H1 (cell line): ENCODE measurements around the gene ADARB2. TPM values are rescaled to one million over a fixed set of nuclear protein-coding genes. Genes with fewer than 3 reads are reported as not detected.

Source experiments
- ASH2L ChIP-seq: fragments of 200-600, 300-600 bp; sonication (generic); IDR thresholded peaks from one replicate; pipeline ENCODE4 v1.7.1; 2017; ENCODE audit warnings: low read length
- JUN ChIP-seq: IDR thresholded peaks from 2 replicates; pipeline ENCODE4 v1.6.1; 2011; ENCODE audit warnings: low read depth, mild to moderate bottlenecking, improper control_type of control experiment, low read length
- JUND ChIP-seq: IDR thresholded peaks from 2 replicates; pipeline ENCODE4 v1.6.1; 2011; ENCODE audit warnings: mild to moderate bottlenecking, improper control_type of control experiment, low read length
- SP2 ChIP-seq: IDR thresholded peaks from 2 replicates; pipeline ENCODE4 v1.6.1; 2012; ENCODE audit warnings: mild to moderate bottlenecking, low read length, inconsistent platforms
- TBP ChIP-seq: IDR thresholded peaks from 2 replicates; pipeline ENCODE4 v1.6.1; 2011; ENCODE audit warnings: low read depth, low read length, improper control_type of control experiment
- polyA plus RNA-seq, 7 experiments: library from polyadenylated mRNA; depleted of rRNA in 3 of 7; stranded (reverse) in 5 of 7; unstranded in 2 of 7; fragments of >200 nt in 5 of 7; fragments of 200-250 nt in 2 of 7; gene quantifications; 1 replicate in 5 of 7; 2 replicates in 1 of 7; 4 replicates in 1 of 7; pipeline versions ENCODE4 v1.2.1 to v1.2.3, GENCODE V29; 2011 to 2013; ENCODE audit warnings: missing spikeins in 2 of 7, mixed read lengths in 2 of 7
- total RNA-seq: library from RNA; stranded (reverse); fragmentation: NEBNext Ultra II Directional; extraction: Animal tissue kit (Norgen Biotek cat#: 25700); gene quantifications from 2 replicates; pipeline ENCODE4 v1.2.1, GENCODE V29; 2021
- TF ChIP-seq, protein P1 (sequence below): IDR thresholded peaks from 2 replicates; pipeline ENCODE4 v1.6.1; 2012; ENCODE audit warnings: inconsistent platforms

Gene ADARB2
- total and polyA plus RNA-seq, 2 of the 8 experiments (the other 6 are each of a cell fraction or from before 2014, with no cell fraction given), result 2.2 to 2.8 TPM

DNA sequence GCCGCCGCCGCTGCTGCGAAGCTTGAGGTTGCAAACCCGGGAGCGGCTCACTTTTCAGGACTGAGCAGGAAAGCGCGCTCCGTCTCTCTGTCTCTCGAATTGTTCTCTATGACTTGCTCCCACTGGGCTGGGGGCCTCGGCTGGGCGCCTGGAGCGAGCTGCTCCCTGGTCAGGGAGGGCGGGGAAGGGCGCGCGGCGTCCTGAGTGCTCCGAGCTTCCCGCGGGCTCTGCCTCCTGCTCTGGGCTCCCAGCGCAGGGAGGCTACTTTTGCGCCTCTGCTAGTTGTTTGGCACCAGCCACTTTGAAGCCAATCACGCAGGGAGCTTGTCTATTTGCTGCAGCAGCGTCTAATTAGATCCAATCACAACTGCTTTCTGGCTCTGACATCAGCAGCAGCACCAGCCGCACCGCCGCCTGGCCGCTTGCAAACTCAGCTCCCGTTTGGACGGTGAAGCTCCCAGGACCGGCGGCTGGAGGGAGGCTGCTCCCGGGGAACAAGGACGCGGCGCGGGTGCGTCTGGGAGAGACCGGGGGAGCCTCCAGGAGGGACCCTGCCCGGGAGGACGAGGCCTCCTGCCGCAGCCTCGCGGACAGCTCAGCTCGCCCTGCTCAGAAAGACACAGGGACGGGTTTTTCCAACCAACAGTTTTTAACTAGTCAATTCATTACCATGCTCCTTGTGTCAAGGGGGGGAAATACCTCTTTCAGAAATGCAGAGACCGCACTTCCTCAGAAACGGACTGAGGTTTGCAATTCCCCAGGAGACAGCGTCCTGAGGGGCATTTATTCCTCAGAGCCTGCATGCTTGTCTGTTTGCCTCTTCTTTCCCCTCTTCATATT is at the start of gene ADARB2 (continued):
- peak; percentile 68 for TF ChIP-seq ASH2L
- TF ChIP-seq, protein P1, sequence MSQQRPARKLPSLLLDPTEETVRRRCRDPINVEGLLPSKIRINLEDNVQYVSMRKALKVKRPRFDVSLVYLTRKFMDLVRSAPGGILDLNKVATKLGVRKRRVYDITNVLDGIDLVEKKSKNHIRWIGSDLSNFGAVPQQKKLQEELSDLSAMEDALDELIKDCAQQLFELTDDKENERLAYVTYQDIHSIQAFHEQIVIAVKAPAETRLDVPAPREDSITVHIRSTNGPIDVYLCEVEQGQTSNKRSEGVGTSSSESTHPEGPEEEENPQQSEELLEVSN, result peak; percentile 99
- TF ChIP-seq JUN, result no peak
- TF ChIP-seq SP2, result no peak
- TF ChIP-seq TBP, result peak; percentile 61
- no peak for TF ChIP-seq JUND
